Medulla oblongata (tissue), 1 donor: ENCODE measurements around the gene PRKG1.
"Not testable (repeated sequence)": the region's sequence is repeated elsewhere in the genome, so short reads cannot be mapped to it uniquely, and the experiment has no call there.

Experiments
- DNase-seq: peaks from one replicate; pipeline ENCODE4 v3.0.0-alpha.2; 2015; ENCODE audit errors: extremely low spot score

The PRKG1 gene

GRCh38 chr10:51643734-51644133 is 569.4 kb downstream of the PRKG1 start:
- DNase-seq: no peak

- no peak for DNase-seq
Observed at GRCh38 chr10:51649064-51649463, 574.8 kb downstream of the PRKG1 start.

- DNase-seq: no peak
Observed at GRCh38 chr10:51651063-51651462, 576.8 kb downstream of the PRKG1 start.

- no peak for DNase-seq
Observed at GRCh38 chr10:51653025-51653424, 578.7 kb downstream of the PRKG1 start.

GRCh38 chr10:51654918-51655317 is 580.6 kb downstream of the PRKG1 start:
- peak; percentile 37 for DNase-seq

GRCh38 chr10:51656503-51656902 is 582.2 kb downstream of the PRKG1 start:
- DNase-seq: no peak

- DNase-seq: no peak
Observed at GRCh38 chr10:51658000-51658399, 583.7 kb downstream of the PRKG1 start.

GRCh38 chr10:51659344-51659743 is 585.1 kb downstream of the PRKG1 start:
- DNase-seq: no peak

- no peak for DNase-seq
Observed at GRCh38 chr10:51663086-51663485, 588.8 kb downstream of the PRKG1 start.

GRCh38 chr10:51666456-51666855 is 592.2 kb downstream of the PRKG1 start:
- DNase-seq: no peak

GRCh38 chr10:51667678-51668335 is 593.5 kb downstream of the PRKG1 start:
- DNase-seq: peak; percentile 31

- DNase-seq: no peak
Observed at GRCh38 chr10:51668336-51668689, 594.0 kb downstream of the PRKG1 start.

GRCh38 chr10:51669041-51669440 is 594.8 kb downstream of the PRKG1 start:
- DNase-seq: no peak

- no peak for DNase-seq
Observed at GRCh38 chr10:51672039-51672535, 597.8 kb downstream of the PRKG1 start.

- no peak for DNase-seq
Observed at GRCh38 chr10:51675088-51675487, 600.8 kb downstream of the PRKG1 start.

GRCh38 chr10:51679841-51680240 is 605.6 kb downstream of the PRKG1 start:
- DNase-seq: no peak

GRCh38 chr10:51683031-51683691 is 608.9 kb downstream of the PRKG1 start:
- no peak for DNase-seq

- DNase-seq: no peak
Observed at GRCh38 chr10:51685768-51686167, 611.5 kb downstream of the PRKG1 start.

- no peak for DNase-seq
Observed at GRCh38 chr10:51687296-51687695, 613.0 kb downstream of the PRKG1 start.

- not testable (repeated sequence) for DNase-seq
Observed at GRCh38 chr10:51688826-51689225, 614.5 kb downstream of the PRKG1 start.

- no peak for DNase-seq
Observed at GRCh38 chr10:51689536-51689935, 615.2 kb downstream of the PRKG1 start.

GRCh38 chr10:51691135-51691534 is 616.8 kb downstream of the PRKG1 start:
- no peak for DNase-seq

- DNase-seq: no peak
Observed at GRCh38 chr10:51694086-51694768, 619.9 kb downstream of the PRKG1 start.
